ENCODE results near the gene COG1.
"Not testable (repeated sequence)": the region's sequence is repeated elsewhere in the genome, so short reads cannot be mapped to it uniquely, and the experiment has no call there.

Gene COG1, protein sequence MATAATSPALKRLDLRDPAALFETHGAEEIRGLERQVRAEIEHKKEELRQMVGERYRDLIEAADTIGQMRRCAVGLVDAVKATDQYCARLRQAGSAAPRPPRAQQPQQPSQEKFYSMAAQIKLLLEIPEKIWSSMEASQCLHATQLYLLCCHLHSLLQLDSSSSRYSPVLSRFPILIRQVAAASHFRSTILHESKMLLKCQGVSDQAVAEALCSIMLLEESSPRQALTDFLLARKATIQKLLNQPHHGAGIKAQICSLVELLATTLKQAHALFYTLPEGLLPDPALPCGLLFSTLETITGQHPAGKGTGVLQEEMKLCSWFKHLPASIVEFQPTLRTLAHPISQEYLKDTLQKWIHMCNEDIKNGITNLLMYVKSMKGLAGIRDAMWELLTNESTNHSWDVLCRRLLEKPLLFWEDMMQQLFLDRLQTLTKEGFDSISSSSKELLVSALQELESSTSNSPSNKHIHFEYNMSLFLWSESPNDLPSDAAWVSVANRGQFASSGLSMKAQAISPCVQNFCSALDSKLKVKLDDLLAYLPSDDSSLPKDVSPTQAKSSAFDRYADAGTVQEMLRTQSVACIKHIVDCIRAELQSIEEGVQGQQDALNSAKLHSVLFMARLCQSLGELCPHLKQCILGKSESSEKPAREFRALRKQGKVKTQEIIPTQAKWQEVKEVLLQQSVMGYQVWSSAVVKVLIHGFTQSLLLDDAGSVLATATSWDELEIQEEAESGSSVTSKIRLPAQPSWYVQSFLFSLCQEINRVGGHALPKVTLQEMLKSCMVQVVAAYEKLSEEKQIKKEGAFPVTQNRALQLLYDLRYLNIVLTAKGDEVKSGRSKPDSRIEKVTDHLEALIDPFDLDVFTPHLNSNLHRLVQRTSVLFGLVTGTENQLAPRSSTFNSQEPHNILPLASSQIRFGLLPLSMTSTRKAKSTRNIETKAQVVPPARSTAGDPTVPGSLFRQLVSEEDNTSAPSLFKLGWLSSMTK

DNA sequence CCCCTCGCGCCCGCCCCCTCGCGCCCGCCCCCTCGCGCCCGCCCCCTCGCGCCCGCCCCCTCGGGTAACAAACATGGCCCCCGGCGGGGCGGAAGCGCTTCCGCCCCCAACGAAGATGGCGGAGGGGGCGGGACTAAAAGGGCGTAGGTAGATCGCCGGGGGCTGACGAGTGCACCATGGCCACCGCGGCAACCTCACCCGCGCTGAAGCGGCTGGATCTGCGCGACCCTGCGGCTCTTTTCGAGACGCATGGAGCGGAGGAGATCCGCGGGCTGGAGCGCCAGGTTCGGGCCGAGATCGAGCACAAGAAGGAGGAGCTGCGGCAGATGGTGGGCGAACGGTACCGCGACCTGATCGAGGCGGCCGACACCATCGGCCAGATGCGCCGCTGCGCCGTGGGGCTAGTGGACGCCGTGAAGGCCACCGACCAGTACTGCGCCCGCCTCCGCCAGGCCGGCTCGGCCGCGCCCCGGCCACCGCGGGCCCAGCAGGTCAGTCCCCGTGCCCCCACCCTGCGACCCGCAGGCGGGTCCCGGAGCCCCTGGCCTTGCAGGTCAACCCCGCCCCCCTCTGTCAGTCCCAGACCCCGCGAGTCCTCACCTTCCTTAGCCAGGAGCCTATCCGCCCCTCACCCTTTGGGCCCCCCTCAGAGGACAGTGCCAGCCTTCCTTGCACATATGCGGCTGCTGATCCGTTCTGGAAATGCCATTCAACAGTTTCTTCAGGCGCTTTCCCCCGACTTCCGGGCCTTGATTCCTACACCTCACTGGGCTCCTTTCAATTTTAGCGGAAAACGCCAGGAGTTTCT lies at the start of gene COG1:
TSS of gene COG1 (plus strand) at position 162 of the 808 bp plus-strand sequence. CDS start at position 177, 15 bp downstream.
- in situ Hi-C loops (cut with HindIII; ENCODE audit: low sequenced_read_pairs): no loop called here

GRCh38 chr17:73144209-73144608 lies 48.6 kb upstream of the COG1 start:
- in situ Hi-C loops (cut with HindIII; ENCODE audit: low sequenced_read_pairs): loop anchor here (5.0 kb wide), 1 partner anchor 38 kb away; no protein-coding TSS in a partner anchor

GRCh38 chr17:73145641-73146040 lies 47.2 kb upstream of the COG1 start:
- in situ Hi-C loops (cut with HindIII; ENCODE audit: low sequenced_read_pairs): no loop called here

GRCh38 chr17:73147791-73148190 lies 45.1 kb upstream of the COG1 start:
- in situ Hi-C loops (cut with HindIII; ENCODE audit: low sequenced_read_pairs): not testable (repeated sequence)

DNA sequence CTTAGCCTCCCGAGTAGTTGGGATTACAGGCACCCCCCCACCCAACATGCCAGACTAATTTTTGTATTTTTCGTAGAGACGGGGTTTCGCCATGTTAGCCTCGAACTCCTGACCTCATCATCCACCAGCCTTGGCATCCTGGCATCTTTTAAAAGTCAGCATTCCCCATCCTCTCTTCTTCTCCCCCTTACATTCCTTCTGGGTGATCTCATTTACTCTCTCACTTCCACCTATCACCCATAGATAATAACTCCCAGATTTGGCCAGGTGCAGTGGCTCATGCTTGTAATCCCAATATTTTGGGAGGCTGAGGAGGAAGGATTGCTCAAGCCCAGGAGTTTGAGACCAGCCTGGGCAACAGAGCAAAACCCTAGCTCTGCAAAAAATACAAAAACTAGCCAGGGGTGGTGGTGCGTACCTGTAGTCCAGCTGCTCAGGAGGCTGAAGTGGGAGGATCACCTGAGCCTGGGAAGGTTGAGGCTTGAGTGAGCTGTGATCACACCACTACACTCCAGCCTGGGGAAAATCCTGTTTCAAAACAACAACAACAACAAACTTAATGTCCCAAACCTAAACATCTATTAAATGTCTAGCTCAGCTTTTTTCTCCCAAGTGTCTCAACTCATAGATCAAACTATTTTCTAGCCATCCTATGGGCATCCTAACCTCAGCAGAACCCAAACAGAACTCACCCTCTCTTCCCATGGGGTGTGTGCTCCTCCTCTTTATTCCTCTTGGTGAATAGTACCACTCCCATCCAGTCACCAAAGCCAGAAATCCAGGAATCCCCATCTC lies 44.1 kb upstream of the COG1 start:
- in situ Hi-C loops (cut with HindIII; ENCODE audit: low sequenced_read_pairs): no loop called here

DNA sequence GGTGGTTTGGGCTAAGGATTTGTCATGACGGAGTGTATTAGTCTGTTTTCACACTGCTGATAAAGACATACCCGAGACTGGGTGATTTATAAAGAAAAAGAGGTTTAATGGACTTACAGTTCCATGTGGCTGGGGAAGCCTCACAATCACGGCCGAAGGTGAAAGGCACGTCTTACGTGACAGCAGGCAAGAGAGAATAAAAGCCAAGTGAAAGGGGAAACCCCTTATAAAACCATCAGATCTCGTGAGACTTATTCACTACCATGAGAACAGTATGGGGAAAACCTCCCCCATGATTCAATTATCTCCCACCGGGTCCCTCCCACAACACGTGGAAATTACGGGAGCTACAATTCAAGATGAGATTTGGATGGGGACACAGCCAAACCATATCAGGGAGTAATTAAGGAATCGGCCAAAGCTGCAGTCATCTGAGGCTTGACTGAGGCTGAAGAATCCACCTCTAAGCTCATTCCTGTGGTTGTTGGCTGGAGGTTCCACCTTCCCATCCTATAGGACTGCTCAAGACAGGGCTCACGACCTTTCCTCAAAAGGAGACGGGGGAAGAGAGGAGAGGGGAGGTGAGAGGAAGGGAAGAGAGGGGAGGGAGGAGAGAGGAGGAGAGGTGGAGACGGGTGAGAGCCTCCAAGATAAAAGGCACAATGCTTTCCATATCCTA lies 42.1 kb upstream of the COG1 start:
- in situ Hi-C loops (cut with HindIII; ENCODE audit: low sequenced_read_pairs): not testable (repeated sequence)

DNA sequence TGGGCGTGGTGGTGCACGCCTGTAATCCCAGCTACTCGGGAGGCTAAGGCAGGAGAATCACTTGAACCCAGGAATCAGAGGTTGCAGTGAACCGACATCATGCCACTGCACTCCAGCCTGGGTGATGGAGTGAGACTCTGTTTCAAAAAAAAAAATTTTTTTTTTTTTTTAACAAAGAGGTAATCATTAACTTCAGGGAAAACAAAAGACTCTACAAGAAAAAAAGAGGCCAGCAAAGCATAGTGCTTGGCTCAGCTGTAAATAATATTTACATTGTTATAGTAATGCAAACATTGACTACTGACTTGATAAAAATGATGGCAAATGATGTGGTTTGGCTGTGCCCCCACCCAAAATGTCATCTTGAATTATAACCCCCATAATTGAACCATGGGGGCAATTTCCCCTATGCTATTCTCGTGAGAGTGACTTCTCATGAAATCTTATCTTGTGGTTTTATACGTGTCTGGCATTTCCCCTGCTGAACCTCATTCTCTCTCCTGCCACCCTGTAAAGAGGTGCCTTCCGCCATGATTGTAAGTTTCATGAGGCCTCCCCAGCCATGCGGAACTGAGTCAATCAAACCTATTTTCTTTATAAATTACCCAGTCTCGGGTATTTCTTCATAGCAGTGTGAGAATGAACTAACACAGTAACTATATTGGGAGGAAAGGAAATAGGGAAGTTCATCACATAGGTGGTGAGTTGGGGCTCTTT lies 40.8 kb upstream of the COG1 start:
- in situ Hi-C loops (cut with HindIII; ENCODE audit: low sequenced_read_pairs): no loop called here

DNA sequence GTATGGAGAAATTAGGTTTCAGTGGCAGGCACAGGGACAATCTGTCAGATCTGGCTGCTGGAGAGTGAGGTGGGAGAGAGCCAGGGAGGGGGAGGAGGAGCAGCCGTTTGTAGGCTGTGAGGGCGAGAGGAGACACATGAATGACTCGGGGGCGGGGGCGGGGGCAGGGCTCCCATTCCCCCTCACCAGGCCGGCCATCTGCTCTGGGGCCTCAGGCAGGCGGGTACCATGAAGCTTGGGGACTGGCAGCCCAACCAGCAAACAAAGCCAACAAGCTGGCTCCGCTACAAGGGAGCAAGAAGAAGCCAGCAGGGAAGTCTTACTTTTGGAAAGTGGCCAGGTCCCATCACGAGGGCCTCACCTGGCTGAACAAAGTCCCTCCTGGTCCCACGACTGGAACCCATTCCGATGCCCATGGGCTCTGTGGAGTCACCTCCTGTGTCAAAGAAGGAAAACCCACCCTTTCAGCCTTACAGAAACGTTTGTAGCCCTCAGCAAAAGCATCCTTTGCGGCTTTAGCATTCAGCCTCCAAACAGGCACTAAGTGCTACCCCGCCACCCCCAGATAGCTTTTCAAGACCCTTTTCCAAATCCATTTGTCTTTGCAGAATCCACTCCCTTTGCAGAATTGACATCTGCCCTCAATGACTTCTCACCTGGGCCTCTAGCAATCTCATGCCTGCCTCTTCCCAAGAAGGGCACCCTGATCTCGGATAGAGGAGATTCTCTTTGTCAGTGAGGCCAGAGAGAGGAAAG lies 37.3 kb upstream of the COG1 start:
- in situ Hi-C loops (cut with HindIII; ENCODE audit: low sequenced_read_pairs): no loop called here

- in situ Hi-C loops (cut with HindIII; ENCODE audit: low sequenced_read_pairs): no loop called here
Observed at GRCh38 chr17:73156166-73156840, 36.6 kb upstream of the COG1 start.

- in situ Hi-C loops (cut with HindIII; ENCODE audit: low sequenced_read_pairs): no loop called here
Observed at GRCh38 chr17:73156887-73157520, 35.9 kb upstream of the COG1 start.

DNA sequence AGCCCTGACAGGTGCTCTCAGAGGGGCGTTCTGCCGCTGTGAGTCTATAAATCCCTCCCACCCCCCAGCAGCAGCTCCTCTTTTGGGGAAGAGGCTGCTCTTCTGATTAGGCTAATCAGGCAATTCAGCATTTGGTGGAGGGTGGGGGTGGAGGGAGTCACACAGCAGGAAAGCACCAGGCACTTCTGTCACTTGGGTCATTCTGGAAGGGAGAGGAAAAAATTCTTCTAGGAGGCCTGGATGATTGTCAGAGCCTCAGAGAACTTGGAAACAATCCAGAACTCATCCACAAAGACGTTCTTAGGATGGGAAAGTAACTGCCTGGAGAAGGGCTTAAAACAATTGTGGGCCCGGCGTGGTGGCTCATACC lies 35.3 kb upstream of the COG1 start:
- in situ Hi-C loops (cut with HindIII; ENCODE audit: low sequenced_read_pairs): no loop called here

- in situ Hi-C loops (cut with HindIII; ENCODE audit: low sequenced_read_pairs): no loop called here
Observed at GRCh38 chr17:73158133-73158532, 34.7 kb upstream of the COG1 start.

- in situ Hi-C loops (cut with HindIII; ENCODE audit: low sequenced_read_pairs): no loop called here
Observed at GRCh38 chr17:73160980-73161630, 31.8 kb upstream of the COG1 start.

- in situ Hi-C loops (cut with HindIII; ENCODE audit: low sequenced_read_pairs): no loop called here
Observed at GRCh38 chr17:73163043-73163442, 29.8 kb upstream of the COG1 start.

GRCh38 chr17:73165616-73166404 lies 27.0 kb upstream of the COG1 start:
- in situ Hi-C loops (cut with HindIII; ENCODE audit: low sequenced_read_pairs): no loop called here
